Trophoblast cell (in vitro differentiated cells and primary cell): Measurements from ENCODE around the gene PPP1R12C.
"Not testable (repeated sequence)": the region's sequence is repeated elsewhere in the genome, so short reads cannot be mapped to it uniquely, and the experiment has no call there.

Experiments
- DNase-seq, 2 donors: peaks; one replicate each; pipeline ENCODE4 v3.0.0-alpha.2; 2016
- H2AFZ ChIP-seq: 2 replicates; pipeline ENCODE4 v1.6.1; 2013; ENCODE audit warnings: low read length, moderate library complexity, mild to moderate bottlenecking; ENCODE audit not compliant: insufficient read depth, poor library complexity
- H2AK5ac ChIP-seq: 2 replicates; pipeline ENCODE4 v1.6.1; 2013; ENCODE audit warnings: mild to moderate bottlenecking, low read length
- H2BK120ac ChIP-seq: 2 replicates; pipeline ENCODE4 v1.6.1; 2013; ENCODE audit warnings: low read length, mild to moderate bottlenecking, moderate library complexity; ENCODE audit not compliant: insufficient read depth, poor library complexity
- H2BK12ac ChIP-seq: 2 replicates; pipeline ENCODE4 v1.6.1; 2013; ENCODE audit warnings: mild to moderate bottlenecking, low read length, moderate library complexity
- H2BK5ac ChIP-seq: 2 replicates; pipeline ENCODE4 v1.6.1; 2013; ENCODE audit warnings: low read length, low read depth, moderate library complexity, mild to moderate bottlenecking; ENCODE audit not compliant: poor library complexity
- H3K14ac ChIP-seq: 2 replicates; pipeline ENCODE4 v1.6.1; 2013; ENCODE audit warnings: mild to moderate bottlenecking, low read length
- H3K18ac ChIP-seq: 2 replicates; pipeline ENCODE4 v1.6.1; 2013; ENCODE audit warnings: mild to moderate bottlenecking, low read length
- H3K23ac ChIP-seq: 2 replicates; pipeline ENCODE4 v1.6.1; 2013; ENCODE audit warnings: low read length
- H3K27ac ChIP-seq: 2 replicates; pipeline ENCODE4 v1.5.1; 2013; ENCODE audit warnings: low read depth, mild to moderate bottlenecking, inconsistent platforms, low read length, moderate library complexity
- H3K27me3 ChIP-seq: 2 replicates; pipeline ENCODE4 v1.6.1; 2013; ENCODE audit warnings: inconsistent platforms, mild to moderate bottlenecking, low read length, moderate library complexity; ENCODE audit not compliant: insufficient read depth
- H3K36me3 ChIP-seq, 2 experiments: 1 replicate in 1 of 2; 2 replicates in 1 of 2; pipeline ENCODE4 v1.6.1; 2013; ENCODE audit warnings: low read length in 2 of 2, mild to moderate bottlenecking in 2 of 2, moderate library complexity in 1 of 2; ENCODE audit not compliant: insufficient read depth in 2 of 2, control insufficient read depth in 1 of 2
- H3K4ac ChIP-seq: 2 replicates; pipeline ENCODE4 v1.6.1; 2013; ENCODE audit warnings: low read depth, mild to moderate bottlenecking, low read length, moderate library complexity
- H3K4me1 ChIP-seq, 2 experiments: 1 replicate in 1 of 2; 2 replicates in 1 of 2; pipeline ENCODE4 v1.6.1; 2013; ENCODE audit warnings: low read length in 2 of 2, mild to moderate bottlenecking in 2 of 2, moderate library complexity in 1 of 2; ENCODE audit not compliant: insufficient read depth in 2 of 2, control insufficient read depth in 1 of 2
- H3K4me2 ChIP-seq: 2 replicates; pipeline ENCODE4 v1.6.1; 2013; ENCODE audit warnings: inconsistent platforms, mild to moderate bottlenecking, low read length, moderate library complexity
- H3K4me3 ChIP-seq: 2 replicates; pipeline ENCODE4 v1.5.1; 2013; ENCODE audit warnings: mild to moderate bottlenecking, low read depth, low read length, inconsistent platforms
- H3K79me1 ChIP-seq: one replicate; pipeline ENCODE4 v1.6.1; 2013; ENCODE audit warnings: low read length
- H3K79me2 ChIP-seq: 2 replicates; pipeline ENCODE4 v1.6.1; 2013; ENCODE audit warnings: low read length, mild to moderate bottlenecking; ENCODE audit not compliant: control insufficient read depth, insufficient read depth, poor library complexity
- H3K9ac ChIP-seq: 2 replicates; pipeline ENCODE4 v1.6.1; 2013; ENCODE audit warnings: mild to moderate bottlenecking, low read length
- H3K9me3 ChIP-seq: 2 replicates; pipeline ENCODE4 v1.6.1; 2013; ENCODE audit warnings: low read depth, mild to moderate bottlenecking, control low read depth, inconsistent platforms, low read length; ENCODE audit not compliant: insufficient read depth
- H4K12ac ChIP-seq: 2 replicates; pipeline ENCODE4 v1.6.1; 2013; ENCODE audit warnings: low read depth, mild to moderate bottlenecking, low read length, moderate library complexity
- H4K8ac ChIP-seq: 2 replicates; pipeline ENCODE4 v1.6.1; 2013; ENCODE audit warnings: low read depth, mild to moderate bottlenecking, low read length, moderate library complexity
- H4K91ac ChIP-seq: one replicate; pipeline ENCODE4 v1.6.1; 2013; ENCODE audit warnings: low read depth, mild to moderate bottlenecking, low read length, moderate library complexity
- WGBS: extraction: QIAGEN DNeasy Blood & Tissue Kit; methylation state at CpG from one replicate; pipeline ENCODE4 v1.1.7; 2013; ENCODE audit warnings: missing lambda C conversion rate; ENCODE audit not compliant: insufficient read length, insufficient coverage; ENCODE audit errors: extremely low coverage; 5-methylcytosine and 5-hydroxymethylcytosine counted together

The PPP1R12C gene

DNA sequence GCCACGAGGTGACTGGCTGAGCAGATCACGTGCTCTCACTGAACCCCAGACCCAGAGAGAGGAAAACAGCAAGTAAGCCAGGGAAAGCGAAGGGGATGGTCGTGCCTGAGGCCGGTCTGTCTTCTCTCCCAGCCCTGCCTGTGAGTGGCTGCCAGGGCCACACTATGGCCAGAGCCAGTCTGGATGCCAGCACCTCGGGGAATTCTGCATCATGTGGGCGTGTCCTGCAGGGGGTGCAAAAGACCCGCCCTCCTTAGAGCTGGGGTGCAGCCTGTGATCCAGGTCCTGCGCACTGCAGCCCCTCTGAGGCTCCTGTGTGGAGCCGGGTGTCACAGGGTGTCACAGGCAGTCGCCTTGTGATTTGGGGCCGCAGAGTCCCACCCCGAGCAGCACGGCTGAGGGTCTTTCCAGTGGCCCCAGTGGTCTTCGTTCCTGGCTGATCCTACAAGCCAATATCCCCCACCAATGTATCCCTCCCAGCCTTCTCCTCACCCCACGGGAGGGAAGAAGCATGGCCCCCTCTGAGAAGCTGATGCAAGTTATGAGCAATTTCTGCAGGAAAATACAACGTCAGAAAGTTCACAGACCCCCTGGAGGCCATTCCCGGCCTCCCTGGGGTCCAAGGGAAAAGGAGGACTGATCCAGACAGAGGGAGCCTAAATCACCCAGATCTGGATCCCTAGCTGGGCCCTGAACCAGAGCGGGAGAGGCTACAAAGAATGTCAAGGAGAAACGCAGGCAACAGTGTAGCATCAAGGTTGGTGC, 7.7 kb downstream of the PPP1R12C start:
- no peak overlapping the region for H3K23ac ChIP-seq
- H3K79me2 ChIP-seq = no peaks in the 10 kb centered on the region
- H2BK5ac ChIP-seq = no peak overlapping the region
- H3K36me3 ChIP-seq = peaks cover 36 to 37% of the 10 kb centered on the region in 2 experiments
- no peak overlapping the region for H4K8ac ChIP-seq
- H3K9me3 ChIP-seq = peaks cover 2% of the 10 kb centered on the region
- no peak overlapping the region for H4K91ac ChIP-seq
- WGBS = no CpG with 5 or more reads among the region's 20 CpGs
- H4K12ac ChIP-seq = no peak overlapping the region
- H3K4me3 ChIP-seq = no peak overlapping the region
- H3K14ac ChIP-seq = no peak overlapping the region
- H2AFZ ChIP-seq = no peak overlapping the region
- DNase-seq = no peak
- H3K4me1 ChIP-seq = peaks cover 12% of the 10 kb centered on the region in 2 experiments
- H3K27ac ChIP-seq = no peak overlapping the region
- H2BK12ac ChIP-seq = no peak overlapping the region
- no peak overlapping the region for H3K4ac ChIP-seq
- no peaks in the 10 kb centered on the region for H3K27me3 ChIP-seq
- H3K18ac ChIP-seq = no peak overlapping the region
- no peak overlapping the region for H2BK120ac ChIP-seq
- H3K9ac ChIP-seq = no peak overlapping the region
- H3K4me2 ChIP-seq = no peak overlapping the region
- H3K79me1 ChIP-seq = no peaks in the 10 kb centered on the region
- H2AK5ac ChIP-seq = no peak overlapping the region

DNA sequence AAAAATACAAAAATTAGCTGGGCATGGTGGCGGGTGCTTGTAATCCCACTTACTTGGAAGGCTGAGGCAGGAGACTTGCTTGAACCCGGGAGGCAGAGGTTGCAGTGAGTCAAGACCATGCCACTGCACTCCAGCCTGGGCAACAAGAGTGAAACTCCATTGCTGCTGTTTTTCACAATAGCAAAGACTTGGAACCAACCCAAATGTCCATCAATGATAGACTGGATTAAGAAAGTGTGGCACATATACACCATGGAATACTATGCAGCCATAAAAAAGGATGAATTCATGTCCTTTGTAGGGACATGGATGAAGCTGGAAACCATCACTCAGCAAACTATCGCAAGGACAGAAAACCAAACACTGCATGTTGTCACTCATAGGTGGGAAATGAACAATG, 10.2 kb downstream of the PPP1R12C start:
- H4K91ac ChIP-seq, H2BK120ac ChIP-seq, H4K8ac ChIP-seq, H3K9ac ChIP-seq, H3K27me3 ChIP-seq, H2BK12ac ChIP-seq, H3K4me3 ChIP-seq, H2AFZ ChIP-seq, H3K4ac ChIP-seq, H3K14ac ChIP-seq, H2BK5ac ChIP-seq, H3K27ac ChIP-seq, DNase-seq, H3K23ac ChIP-seq, H3K18ac ChIP-seq, H3K79me2 ChIP-seq, H3K4me2 ChIP-seq, H3K79me1 ChIP-seq, H3K9me3 ChIP-seq, H2AK5ac ChIP-seq, H4K12ac ChIP-seq, H3K4me1 ChIP-seq: not testable (repeated sequence)
- WGBS = no CpG with 5 or more reads among the region's 3 CpGs
- H3K36me3 ChIP-seq = peaks cover 39 to 40% of the 10 kb centered on the region in 2 experiments

DNA sequence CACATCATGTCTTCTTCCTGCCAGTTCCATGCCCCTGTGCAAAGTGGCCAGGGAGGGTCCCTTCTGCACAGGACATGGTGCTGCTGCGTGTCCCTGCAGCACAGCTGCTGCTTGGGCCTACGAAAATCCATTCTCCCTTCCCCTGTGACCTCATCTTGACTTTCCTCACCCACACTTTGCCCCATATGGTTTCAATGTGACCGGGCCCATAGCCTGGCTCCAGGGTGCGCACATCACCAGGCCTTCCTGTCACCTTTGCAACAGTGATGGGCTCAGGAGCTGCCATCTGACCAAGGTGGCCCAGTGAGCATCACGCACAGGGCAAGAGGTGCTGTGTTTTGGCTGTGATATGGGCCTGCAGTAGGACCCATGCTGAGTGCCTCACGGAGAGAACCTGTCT, 10.8 kb downstream of the PPP1R12C start:
- H3K27me3 ChIP-seq = no peaks in the 10 kb centered on the region
- WGBS = no CpG with 5 or more reads among the region's 6 CpGs

DNA sequence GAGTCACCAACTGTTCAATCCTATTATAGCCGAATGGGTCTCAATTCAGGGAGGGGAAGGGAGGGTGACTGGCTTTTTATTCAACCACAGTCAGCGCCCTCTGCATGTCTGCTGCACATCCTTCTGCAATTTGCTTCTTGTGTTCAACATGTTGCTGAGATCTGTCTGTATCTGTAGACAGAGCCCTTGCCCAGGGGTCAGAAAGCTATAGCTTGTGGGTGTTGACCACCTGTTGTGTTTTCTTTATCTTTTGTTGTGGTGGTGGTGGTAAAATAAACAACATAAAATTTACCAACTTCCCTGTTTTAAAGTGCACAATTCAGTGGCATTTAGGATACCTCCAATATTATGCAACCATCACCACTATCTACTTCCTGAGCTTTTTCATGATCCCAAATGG, 12.2 kb downstream of the PPP1R12C start:
- no peaks in the 10 kb centered on the region for H3K79me2 ChIP-seq
- H2BK12ac ChIP-seq = no peak overlapping the region
- no peak overlapping the region for H2BK120ac ChIP-seq
- no peak overlapping the region for H3K4me3 ChIP-seq
- H2AK5ac ChIP-seq = no peak overlapping the region
- peaks cover 7% of the 10 kb centered on the region for H3K9me3 ChIP-seq
- H3K4me1 ChIP-seq = no peaks in the 10 kb centered on the region
- H3K27me3 ChIP-seq = no peaks in the 10 kb centered on the region
- H3K79me1 ChIP-seq = no peaks in the 10 kb centered on the region
- no peak overlapping the region for H2BK5ac ChIP-seq
- no CpG with 5 or more reads among the region's 2 CpGs for WGBS
- H3K9ac ChIP-seq = no peak overlapping the region
- no peak overlapping the region for H4K91ac ChIP-seq
- H4K8ac ChIP-seq = no peak overlapping the region
- H3K36me3 ChIP-seq = peaks cover 39 to 44% of the 10 kb centered on the region in 2 experiments
- H3K23ac ChIP-seq = no peak overlapping the region
- H3K27ac ChIP-seq = no peak overlapping the region
- no peak overlapping the region for H3K18ac ChIP-seq
- H2AFZ ChIP-seq = no peak overlapping the region
- H4K12ac ChIP-seq = no peak overlapping the region
- DNase-seq = no peak
- H3K4me2 ChIP-seq = no peak overlapping the region
- H3K14ac ChIP-seq = no peak overlapping the region
- H3K4ac ChIP-seq = no peak overlapping the region

More for the DNA sequence above, 10.8 kb downstream of the PPP1R12C start:
- H2BK12ac ChIP-seq = no peak overlapping the region
- H3K79me2 ChIP-seq = no peaks in the 10 kb centered on the region
- peaks cover 39 to 42% of the 10 kb centered on the region in 2 experiments for H3K36me3 ChIP-seq
- no peaks in the 10 kb centered on the region for H3K79me1 ChIP-seq
- no peak overlapping the region for H3K27ac ChIP-seq
- H3K9me3 ChIP-seq = peaks cover 7% of the 10 kb centered on the region
- H4K91ac ChIP-seq = no peak overlapping the region
- no peak overlapping the region for H3K4me3 ChIP-seq
- no peak overlapping the region for H3K9ac ChIP-seq
- no peak overlapping the region for H3K14ac ChIP-seq
- H2BK5ac ChIP-seq = no peak overlapping the region
- no peak overlapping the region for H3K18ac ChIP-seq
- H3K23ac ChIP-seq = no peak overlapping the region
- no peak overlapping the region for H2AFZ ChIP-seq
- no peak overlapping the region for H2BK120ac ChIP-seq
- H4K12ac ChIP-seq = no peak overlapping the region
- H3K4me2 ChIP-seq = no peak overlapping the region
- DNase-seq = no peak
- no peak overlapping the region for H4K8ac ChIP-seq
- H3K4me1 ChIP-seq = no peaks in the 10 kb centered on the region
- H3K4ac ChIP-seq = no peak overlapping the region
- no peak overlapping the region for H2AK5ac ChIP-seq
